ENCODE measurements around the gene ATXN7L3.
"Not testable (repeated sequence)": the region's sequence is repeated elsewhere in the genome, so short reads cannot be mapped to it uniquely, and the experiment has no call there.

Gene ATXN7L3

GRCh38 chr17:44199553-44200477, at the start of gene ATXN7L3:
Gene ATXN7L3 (minus strand): TSS chr17:44199884. CDS start chr17:44198070, 1,814 bp downstream.
- peak; percentile 97 for DNase-seq

- DNase-seq: no peak
Measured at GRCh38 chr17:44247876-44248736, 48.4 kb upstream of the ATXN7L3 start.

GRCh38 chr17:44247440-44247841, 47.8 kb upstream of the ATXN7L3 start:
- DNase-seq: no peak

- DNase-seq: no peak
Measured at GRCh38 chr17:44241106-44241624, 41.5 kb upstream of the ATXN7L3 start.

GRCh38 chr17:44237886-44238285, 38.2 kb upstream of the ATXN7L3 start:
- DNase-seq: not testable (repeated sequence)

- DNase-seq: no peak
Measured at GRCh38 chr17:44236444-44236991, 36.8 kb upstream of the ATXN7L3 start.

- DNase-seq: no peak
Measured at GRCh38 chr17:44235583-44235936, 35.9 kb upstream of the ATXN7L3 start.

GRCh38 chr17:44233582-44233981, 33.9 kb upstream of the ATXN7L3 start:
- DNase-seq: no peak

GRCh38 chr17:44232061-44232460, 32.4 kb upstream of the ATXN7L3 start:
- DNase-seq: no peak

GRCh38 chr17:44230140-44230539, 30.5 kb upstream of the ATXN7L3 start:
- no peak for DNase-seq

GRCh38 chr17:44229090-44229489, 29.4 kb upstream of the ATXN7L3 start:
- no peak for DNase-seq

GRCh38 chr17:44223541-44224071, 23.9 kb upstream of the ATXN7L3 start:
- DNase-seq: no peak

- DNase-seq: no peak
Measured at GRCh38 chr17:44222112-44222869, 22.6 kb upstream of the ATXN7L3 start.

GRCh38 chr17:44221862-44222111, 22.1 kb upstream of the ATXN7L3 start:
- no peak for DNase-seq

- DNase-seq: peak; percentile 53
Measured at GRCh38 chr17:44221084-44221861, 21.6 kb upstream of the ATXN7L3 start.

GRCh38 chr17:44220213-44221083, 20.8 kb upstream of the ATXN7L3 start:
- DNase-seq: no peak

- peak; percentile 54 for DNase-seq
Measured at GRCh38 chr17:44219616-44220212, 20.0 kb upstream of the ATXN7L3 start, which contains the start of gene UBTF. Gene UBTF (minus strand): TSS chr17:44219675. CDS start chr17:44218229, 1,446 bp downstream.

- no peak for DNase-seq
Measured at GRCh38 chr17:44219108-44219615, 19.5 kb upstream of the ATXN7L3 start.

GRCh38 chr17:44218344-44219107, 18.8 kb upstream of the ATXN7L3 start:
- peak; percentile 71 for DNase-seq

All from KG1 (cell line).